Tibial nerve (tissue), 4 donors: Measurements from ENCODE around the gene BTBD9. TPM values are rescaled to one million over a fixed set of nuclear protein-coding genes. Genes with fewer than 3 reads are reported as not detected.

ENCODE experiments used
- DNase-seq, 2 donors: peaks; one replicate each; pipeline ENCODE4 v3.0.0-alpha.2; 2019; ENCODE audit warnings: low spot score in 2 of 2
- H3K27ac ChIP-seq, 4 donors: fragments of 200-600 bp; sonication (generic) in 3 of 4; one replicate each; pipeline ENCODE4 v1.5.1; 2017 to 2019; ENCODE audit warnings: mild to moderate bottlenecking in 1 of 4
- H3K27me3 ChIP-seq, 2 donors: fragments of 200-600 bp; sonication (generic) in 1 of 2; one replicate each; pipeline versions ENCODE4 v1.5.1 to v1.6.0; 2017 to 2019
- H3K36me3 ChIP-seq, 3 donors: fragments of 200-600 bp; sonication (generic); one replicate each; pipeline ENCODE4 v1.5.1; 2018 to 2019
- H3K4me1 ChIP-seq, 4 donors: fragments of 200-600 bp; sonication (generic) in 3 of 4; one replicate each; pipeline ENCODE4 v1.5.1; 2017 to 2019
- H3K4me3 ChIP-seq, 4 donors: fragments of 200-600 bp; sonication (generic) in 3 of 4; one replicate each; pipeline ENCODE4 v1.5.1; 2017 to 2019; ENCODE audit warnings: mild to moderate bottlenecking in 1 of 4, moderate library complexity in 1 of 4
- H3K9me3 ChIP-seq, 4 donors: fragments of 200-600 bp; sonication (generic) in 3 of 4; one replicate each; pipeline ENCODE4 v1.5.1; 2017 to 2019
- CTCF ChIP-seq, 5 experiments: fragments of 200-600 bp in 3 of 5; fragments of 450-650 bp in 2 of 5; sonication (generic) in 3 of 5; IDR thresholded peaks; one replicate each; pipeline ENCODE4 v1.5.1; 2016 to 2019; ENCODE audit warnings: antibody characterized with exemption in 5 of 5, mild to moderate bottlenecking in 3 of 5, moderate library complexity in 2 of 5
- EP300 ChIP-seq, 2 donors: sonication (generic); formaldehyde crosslinking; IDR thresholded peaks; one replicate each; pipeline ENCODE4 v1.6.1; 2017; ENCODE audit warnings: antibody characterized with exemption in 2 of 2, mild to moderate bottlenecking in 1 of 2
- POLR2A ChIP-seq, 2 donors: fragments of 450-650 bp; IDR thresholded peaks; one replicate each; pipeline ENCODE4 v1.6.1; 2017; ENCODE audit warnings: antibody characterized with exemption in 2 of 2, mild to moderate bottlenecking in 2 of 2, moderate library complexity in 2 of 2
- WGBS, 2 donors: methylation state at CpG; one replicate each; pipeline ENCODE4 v1.1.5; 2018; 5-methylcytosine and 5-hydroxymethylcytosine counted together
- total RNA-seq, 4 donors: library from RNA; depleted of rRNA; stranded (reverse); fragments of >200 nt; gene quantifications; one replicate each; pipeline ENCODE4 v1.1.0, GENCODE V29; 2016

BTBD9 gene
- total RNA-seq, 4 donors from 2014 or later = 7.5 to 23.9 (median 10.7) TPM

- no peak for TF ChIP-seq POLR2A (IDR thresholded peaks at IDR 0.05)
- no peak for TF ChIP-seq EP300 (IDR thresholded peaks at IDR 0.05)
- no peak for TF ChIP-seq CTCF (IDR thresholded peaks at IDR 0.05)
- H3K9me3 ChIP-seq = no peaks in the 10 kb centered on the region
- H3K27me3 ChIP-seq = no peaks in the 10 kb centered on the region
- no peak for DNase-seq
- H3K27ac ChIP-seq = no peak overlapping the region
- H3K4me1 ChIP-seq = no peaks in the 10 kb centered on the region
- WGBS, 2 donors = 92 to 96% methylated on average over 3 of the region's 3 CpGs
- H3K36me3 ChIP-seq = no peaks in the 10 kb centered on the region
- H3K4me3 ChIP-seq = no peak overlapping the region
Measured at GRCh38 chr6:38396209-38396608, 243.5 kb downstream of the BTBD9 start.

GRCh38 chr6:38393986-38394385 lies 245.7 kb downstream of the BTBD9 start:
- 83 to 93% methylated on average over 1 of the region's 1 CpG for WGBS, 2 donors

GRCh38 chr6:38391626-38392579 lies 247.8 kb downstream of the BTBD9 start:
- no peak overlapping the region for H3K27ac ChIP-seq
- no peaks in the 10 kb centered on the region for H3K36me3 ChIP-seq
- no peaks in the 10 kb centered on the region for H3K27me3 ChIP-seq
- WGBS, 2 donors = 89 to 93% methylated on average over 9 of the region's 9 CpGs
- DNase-seq = no peak
- peaks cover 0 to 11% (median 0%) of the 10 kb centered on the region in 4 donors for H3K4me1 ChIP-seq
- TF ChIP-seq CTCF (IDR thresholded peaks at IDR 0.05) (no peak), POLR2A (IDR thresholded peaks at IDR 0.05) (no peak), EP300 (IDR thresholded peaks at IDR 0.05) (no peak)
- no peak overlapping the region for H3K4me3 ChIP-seq
- H3K9me3 ChIP-seq = no peaks in the 10 kb centered on the region

More at GRCh38 chr6:38393986-38394385, 245.7 kb downstream of the BTBD9 start:
- Histone ChIP-seq H3K27me3 (no peaks in the 10 kb centered on the region), H3K36me3 (no peaks in the 10 kb centered on the region), H3K9me3 (no peaks in the 10 kb centered on the region), H3K4me3 (no peak overlapping the region), H3K4me1 (no peaks in the 10 kb centered on the region), H3K27ac (no peak overlapping the region)
- TF ChIP-seq POLR2A (IDR thresholded peaks at IDR 0.05) = no peak
- TF ChIP-seq EP300 (IDR thresholded peaks at IDR 0.05) = no peak
- TF ChIP-seq CTCF (IDR thresholded peaks at IDR 0.05) = no peak
- no peak for DNase-seq

- Histone ChIP-seq H3K9me3 (no peaks in the 10 kb centered on the region), H3K4me1 (peaks cover 0 to 11% (median 0%) of the 10 kb centered on the region in 4 donors), H3K27me3 (no peaks in the 10 kb centered on the region), H3K27ac (no peak overlapping the region), H3K4me3 (no peak overlapping the region), H3K36me3 (no peaks in the 10 kb centered on the region)
- TF ChIP-seq CTCF (IDR thresholded peaks at IDR 0.05) (no peak), EP300 (IDR thresholded peaks at IDR 0.05) (no peak), POLR2A (IDR thresholded peaks at IDR 0.05) (no peak)
- DNase-seq = no peak
Measured at GRCh38 chr6:38391206-38391605, 248.5 kb downstream of the BTBD9 start.

- peaks cover 0 to 11% (median 0%) of the 10 kb centered on the region in 4 donors for H3K4me1 ChIP-seq
- H3K36me3 ChIP-seq = no peaks in the 10 kb centered on the region
- no peak overlapping the region for H3K4me3 ChIP-seq
- DNase-seq = no peak
- TF ChIP-seq CTCF (IDR thresholded peaks at IDR 0.05) (no peak), EP300 (IDR thresholded peaks at IDR 0.05) (no peak), POLR2A (IDR thresholded peaks at IDR 0.05) (no peak)
- H3K27ac ChIP-seq = no peak overlapping the region
- 81 to 91% methylated on average over 5 of the region's 5 CpGs for WGBS, 2 donors
- H3K9me3 ChIP-seq = no peaks in the 10 kb centered on the region
- no peaks in the 10 kb centered on the region for H3K27me3 ChIP-seq
Measured at GRCh38 chr6:38389875-38390274, 249.9 kb downstream of the BTBD9 start.
